HPDE6-E6E7 (cell line): ENCODE results near the gene VWF.
A peak's percentile ranks its signal among the peaks of the same experiment; 100 is the strongest.

Experiments used
- DNase-seq: peaks from one replicate; pipeline ENCODE4 v3.0.0; 2011; ENCODE audit warnings: missing footprints; ENCODE audit errors: extremely low spot score

The VWF gene

GRCh38 chr12:6058481-6059161 lies 65.8 kb downstream of the VWF start:
- DNase-seq, result no peak

- DNase-seq, result no peak
Observed at GRCh38 chr12:6057700-6058099, 66.8 kb downstream of the VWF start.

GRCh38 chr12:6056406-6057240 lies 67.8 kb downstream of the VWF start:
- DNase-seq, result no peak

GRCh38 chr12:6053541-6053940 lies 70.9 kb downstream of the VWF start:
- no peak for DNase-seq

- no peak for DNase-seq
Observed at GRCh38 chr12:6052940-6053329, 71.5 kb downstream of the VWF start.

- no peak for DNase-seq
Observed at GRCh38 chr12:6052206-6052939, 72.1 kb downstream of the VWF start.

GRCh38 chr12:6049992-6050391 lies 74.5 kb downstream of the VWF start:
- no peak for DNase-seq

- DNase-seq, result no peak
Observed at GRCh38 chr12:6049587-6049986, 74.9 kb downstream of the VWF start.

- peak; percentile 36 for DNase-seq
Observed at GRCh38 chr12:6047249-6048237, 76.9 kb downstream of the VWF start.

- no peak for DNase-seq
Observed at GRCh38 chr12:6046511-6047180, 77.8 kb downstream of the VWF start.

GRCh38 chr12:6045438-6045837 lies 79.0 kb downstream of the VWF start:
- DNase-seq, result no peak

GRCh38 chr12:6044082-6044481 lies 80.4 kb downstream of the VWF start:
- DNase-seq, result peak; percentile 73

- no peak for DNase-seq
Observed at GRCh38 chr12:6042446-6042845, 82.0 kb downstream of the VWF start.

GRCh38 chr12:6041891-6042290 lies 82.6 kb downstream of the VWF start:
- DNase-seq, result no peak

- DNase-seq, result no peak
Observed at GRCh38 chr12:6040815-6041214, 83.7 kb downstream of the VWF start.

GRCh38 chr12:6039894-6040601 lies 84.4 kb downstream of the VWF start:
- peak; percentile 69 for DNase-seq

GRCh38 chr12:6038160-6038559 lies 86.3 kb downstream of the VWF start:
- peak; percentile 64 for DNase-seq

- DNase-seq, result no peak
Observed at GRCh38 chr12:6037459-6037858, 87.0 kb downstream of the VWF start.

GRCh38 chr12:6036509-6036908 lies 88.0 kb downstream of the VWF start:
- DNase-seq, result no peak

- no peak for DNase-seq
Observed at GRCh38 chr12:6034596-6034995, 89.9 kb downstream of the VWF start.
